GM19438 (cell line): ENCODE data around the gene BMF.
A peak's percentile ranks its signal among the peaks of the same experiment; 100 is the strongest.
"Not testable (repeated sequence)": the region's sequence is repeated elsewhere in the genome, so short reads cannot be mapped to it uniquely, and the experiment has no call there.

Source experiments
- ATAC-seq: cut with Tn5 transposase; IDR thresholded peaks from one replicate; pipeline ENCODE4 v1.9.1; 2021; ENCODE audit warnings: low read depth; ENCODE audit not compliant: unreplicated experiment

The BMF gene

GRCh38 chr15:40108855-40109735 is at the start of gene BMF:
Gene BMF (minus strand): TSS chr15:40108879. CDS start chr15:40106086, 2,793 bp downstream.
- ATAC-seq = peak; percentile 56

GRCh38 chr15:40157778-40158447 is 49.2 kb upstream of the BMF start:
- no peak for ATAC-seq

- ATAC-seq = no peak
Observed at GRCh38 chr15:40155270-40155910, 46.7 kb upstream of the BMF start.

GRCh38 chr15:40154821-40155220 is 46.1 kb upstream of the BMF start:
- ATAC-seq = not testable (repeated sequence)

- ATAC-seq = no peak
Observed at GRCh38 chr15:40151991-40152390, 43.3 kb upstream of the BMF start.

GRCh38 chr15:40151499-40151898 is 42.8 kb upstream of the BMF start:
- ATAC-seq = no peak

- ATAC-seq = no peak
Observed at GRCh38 chr15:40150163-40150925, 41.7 kb upstream of the BMF start.

GRCh38 chr15:40149339-40149738 is 40.7 kb upstream of the BMF start:
- ATAC-seq = no peak

GRCh38 chr15:40146037-40146436 is 37.4 kb upstream of the BMF start:
- no peak for ATAC-seq

- ATAC-seq = no peak
Observed at GRCh38 chr15:40142428-40142827, 33.7 kb upstream of the BMF start.

- not testable (repeated sequence) for ATAC-seq
Observed at GRCh38 chr15:40138201-40138570, 29.5 kb upstream of the BMF start.

- no peak for ATAC-seq
Observed at GRCh38 chr15:40137303-40138200, 28.9 kb upstream of the BMF start.

GRCh38 chr15:40136470-40137302 is 28.0 kb upstream of the BMF start:
- ATAC-seq = no peak

GRCh38 chr15:40135846-40136450 is 27.3 kb upstream of the BMF start:
- not testable (repeated sequence) for ATAC-seq

GRCh38 chr15:40134885-40135284 is 26.2 kb upstream of the BMF start:
- no peak for ATAC-seq

GRCh38 chr15:40133544-40133943 is 24.9 kb upstream of the BMF start:
- no peak for ATAC-seq

- ATAC-seq = no peak
Observed at GRCh38 chr15:40130799-40131502, 22.3 kb upstream of the BMF start.

GRCh38 chr15:40130118-40130517 is 21.4 kb upstream of the BMF start:
- no peak for ATAC-seq
